Lower leg skin (tissue), 3 donors: ENCODE data around the gene GRM5.

Experiments used
- POLR2A ChIP-seq, 2 donors: fragments of 450-650 bp; IDR thresholded peaks; one replicate each; pipeline ENCODE4 v1.6.1; 2016 to 2017; ENCODE audit warnings: antibody characterized with exemption in 2 of 2, mild to moderate bottlenecking in 1 of 2, moderate library complexity in 1 of 2
- TF ChIP-seq, protein P1 (sequence below), 3 donors: fragments of 450-650 bp; IDR thresholded peaks; one replicate each; pipeline ENCODE4 v1.5.1; 2016; ENCODE audit warnings: antibody characterized with exemption in 3 of 3, mild to moderate bottlenecking in 3 of 3, moderate library complexity in 2 of 3

DNA sequence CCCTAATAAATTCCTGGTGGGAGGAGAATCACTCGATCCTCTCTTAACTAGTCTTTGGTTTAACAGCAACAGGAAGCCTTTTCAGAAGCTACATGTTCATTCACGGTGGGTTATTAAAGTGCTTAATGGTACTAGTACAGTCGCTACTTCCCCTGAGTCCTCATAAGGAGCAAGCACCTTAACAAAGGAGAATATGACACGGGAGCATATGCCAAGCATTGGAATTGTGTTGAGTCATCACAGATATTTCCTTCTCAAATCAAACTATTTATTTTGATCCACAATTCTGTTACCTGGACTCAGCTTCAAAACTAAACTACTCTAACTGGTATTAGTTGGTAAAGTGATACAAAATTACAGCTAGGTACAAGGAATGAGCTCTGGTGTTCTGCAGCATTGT lies 550.8 kb downstream of the GRM5 start:
- TF ChIP-seq, protein P1, sequence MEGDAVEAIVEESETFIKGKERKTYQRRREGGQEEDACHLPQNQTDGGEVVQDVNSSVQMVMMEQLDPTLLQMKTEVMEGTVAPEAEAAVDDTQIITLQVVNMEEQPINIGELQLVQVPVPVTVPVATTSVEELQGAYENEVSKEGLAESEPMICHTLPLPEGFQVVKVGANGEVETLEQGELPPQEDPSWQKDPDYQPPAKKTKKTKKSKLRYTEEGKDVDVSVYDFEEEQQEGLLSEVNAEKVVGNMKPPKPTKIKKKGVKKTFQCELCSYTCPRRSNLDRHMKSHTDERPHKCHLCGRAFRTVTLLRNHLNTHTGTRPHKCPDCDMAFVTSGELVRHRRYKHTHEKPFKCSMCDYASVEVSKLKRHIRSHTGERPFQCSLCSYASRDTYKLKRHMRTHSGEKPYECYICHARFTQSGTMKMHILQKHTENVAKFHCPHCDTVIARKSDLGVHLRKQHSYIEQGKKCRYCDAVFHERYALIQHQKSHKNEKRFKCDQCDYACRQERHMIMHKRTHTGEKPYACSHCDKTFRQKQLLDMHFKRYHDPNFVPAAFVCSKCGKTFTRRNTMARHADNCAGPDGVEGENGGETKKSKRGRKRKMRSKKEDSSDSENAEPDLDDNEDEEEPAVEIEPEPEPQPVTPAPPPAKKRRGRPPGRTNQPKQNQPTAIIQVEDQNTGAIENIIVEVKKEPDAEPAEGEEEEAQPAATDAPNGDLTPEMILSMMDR (IDR thresholded peaks at IDR 0.05), result no peak
- no peak for TF ChIP-seq POLR2A (IDR thresholded peaks at IDR 0.05)
